Cerebellar cortex (tissue), 1 donor: ENCODE measurements around the gene LARGE1.
"Not testable (repeated sequence)": the region's sequence is repeated elsewhere in the genome, so short reads cannot be mapped to it uniquely, and the experiment has no call there.

Experiments used
- DNase-seq: peaks from one replicate; pipeline ENCODE4 v3.0.0-alpha.2; 2015; ENCODE audit warnings: low spot score

LARGE1 gene

DNA sequence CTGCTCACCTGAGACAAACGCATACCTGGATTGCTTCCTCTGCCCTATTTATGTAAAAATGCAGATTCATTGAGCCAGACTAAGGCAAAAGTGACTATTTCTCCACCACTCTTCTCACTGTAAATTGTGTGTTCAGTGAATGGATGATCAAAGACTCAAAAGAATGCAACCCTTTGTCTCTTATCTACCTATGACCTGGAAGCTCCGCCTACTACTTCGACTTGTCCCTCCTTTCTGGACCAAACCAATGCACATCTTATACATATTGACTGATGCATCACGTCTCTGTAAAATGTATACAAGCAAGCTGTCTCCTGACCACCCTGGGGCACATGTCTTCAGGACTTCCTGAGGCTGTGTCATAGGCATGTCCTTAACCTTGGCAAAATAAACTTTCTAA, 444.1 kb downstream of the LARGE1 start:
- DNase-seq: no peak

DNA sequence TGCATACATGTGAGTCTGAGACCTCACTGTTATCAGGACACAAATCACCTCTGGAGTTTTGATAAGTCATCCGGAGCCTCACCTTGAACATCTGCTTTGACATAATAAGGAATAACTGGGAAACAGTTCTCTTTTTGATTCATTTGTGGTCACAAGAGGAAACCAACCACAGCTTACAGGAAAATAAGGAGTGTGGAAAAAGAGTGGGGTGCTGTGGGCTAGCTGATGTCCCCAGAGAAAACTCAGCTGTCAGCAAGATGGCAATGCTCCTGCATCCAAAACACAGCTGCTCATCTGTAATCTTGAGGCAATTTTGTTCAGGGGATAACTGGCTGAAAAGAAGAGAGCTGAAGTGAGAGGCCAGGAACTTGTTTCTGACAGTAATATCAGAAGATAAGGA, 445.7 kb downstream of the LARGE1 start:
- no peak for DNase-seq

DNA sequence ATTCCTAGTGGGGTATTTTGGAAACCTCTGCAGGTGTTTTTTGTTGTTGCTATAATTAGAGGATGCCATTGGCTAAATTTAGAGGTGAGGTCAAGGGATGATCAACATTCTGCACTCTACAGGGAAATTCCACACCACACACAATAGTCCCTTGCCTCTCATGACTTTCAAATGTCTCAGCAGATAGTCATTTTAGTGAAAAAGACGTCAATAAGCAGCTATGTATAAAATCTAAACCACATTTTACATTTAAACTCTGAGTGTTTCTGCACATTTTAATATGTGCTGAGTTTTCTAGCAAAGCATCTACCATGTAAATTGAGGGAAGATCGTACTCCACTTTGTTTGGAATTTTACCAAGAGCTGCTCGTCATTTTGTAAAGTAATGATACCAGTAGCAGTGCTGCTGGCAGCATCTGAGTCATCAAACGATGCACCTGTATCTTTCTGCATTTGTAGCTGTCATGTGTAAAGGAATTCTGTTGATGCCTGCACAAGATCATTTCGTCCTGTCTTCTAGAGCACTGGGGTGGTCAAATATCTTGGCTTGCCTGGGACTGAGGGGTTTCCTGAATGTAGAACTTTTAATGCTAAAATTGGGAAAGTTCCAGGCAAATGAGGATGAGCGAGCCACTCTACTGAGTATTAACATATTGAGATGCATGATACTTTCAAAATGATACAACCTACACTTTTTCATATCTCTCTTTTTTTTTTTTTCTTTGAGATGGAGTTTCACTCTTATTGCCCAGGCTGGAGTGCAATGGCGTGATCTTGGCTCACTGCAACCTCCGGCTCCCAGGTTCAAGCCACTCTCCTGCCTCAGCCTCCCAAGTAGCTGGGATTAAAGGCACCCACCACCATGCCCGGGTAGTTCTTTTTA, 447.6 kb downstream of the LARGE1 start:
- DNase-seq: no peak

DNA sequence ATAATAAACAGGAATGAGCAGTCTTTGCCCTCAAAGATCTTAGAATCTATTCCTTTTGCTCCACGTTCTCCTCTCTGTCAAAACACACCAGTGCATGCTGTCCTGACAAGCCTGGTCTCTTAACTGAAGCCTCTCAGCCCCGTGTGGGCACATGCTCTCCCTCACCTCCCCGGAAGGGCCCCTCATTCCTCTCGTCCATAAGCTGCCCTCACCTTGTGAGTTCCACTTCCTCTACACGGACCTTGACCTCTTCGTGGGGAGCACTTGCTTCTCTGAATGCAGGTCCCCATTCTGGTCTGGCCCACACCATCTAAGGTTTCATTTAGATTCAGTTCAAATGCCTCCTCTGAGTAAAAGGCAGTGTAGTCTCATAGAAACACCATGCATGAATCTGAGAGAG, 449.8 kb downstream of the LARGE1 start:
- DNase-seq: no peak

DNA sequence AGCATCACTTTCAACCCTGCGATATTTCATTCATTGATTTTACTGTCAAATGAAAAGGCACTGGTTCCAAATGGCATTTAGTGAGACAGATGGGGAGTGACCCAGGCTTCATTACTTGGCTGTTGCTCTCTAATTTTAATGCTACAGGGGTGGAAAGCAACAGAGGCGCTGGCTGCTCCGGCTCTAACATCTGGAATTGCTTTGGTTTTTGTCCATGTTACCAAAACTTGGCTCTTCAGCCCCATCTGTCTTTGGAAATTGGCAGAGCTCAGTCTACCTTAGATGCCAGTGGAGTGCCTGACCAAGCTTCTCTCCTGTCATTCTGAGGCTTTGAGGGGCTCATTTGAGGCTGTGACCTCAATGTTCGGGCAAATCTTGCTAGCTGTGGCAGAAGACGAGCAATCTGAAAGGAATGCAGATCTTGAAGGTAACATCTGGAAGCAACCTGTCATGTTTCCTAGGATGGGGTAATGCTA, 452.6 kb downstream of the LARGE1 start:
- DNase-seq: no peak

DNA sequence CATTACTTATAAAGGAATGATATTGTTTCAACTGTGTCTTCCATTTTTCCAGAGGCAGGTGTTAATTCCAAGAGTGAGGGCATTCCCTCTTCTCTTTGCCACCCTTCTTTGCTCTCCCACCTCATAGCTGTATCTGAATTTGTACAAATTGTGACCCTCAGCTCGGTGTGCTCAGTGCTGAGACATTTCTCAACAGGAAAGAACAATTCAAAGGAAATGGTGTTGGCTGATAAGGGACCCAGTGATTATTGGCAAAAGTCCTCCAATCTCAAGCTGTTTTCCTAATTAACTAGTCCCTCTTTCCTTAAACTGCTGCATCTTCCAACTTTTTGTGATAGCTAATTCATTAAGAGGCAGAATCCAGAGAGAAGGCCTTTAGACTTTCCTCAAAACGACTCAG, 453.2 kb downstream of the LARGE1 start:
- DNase-seq: no peak

DNA sequence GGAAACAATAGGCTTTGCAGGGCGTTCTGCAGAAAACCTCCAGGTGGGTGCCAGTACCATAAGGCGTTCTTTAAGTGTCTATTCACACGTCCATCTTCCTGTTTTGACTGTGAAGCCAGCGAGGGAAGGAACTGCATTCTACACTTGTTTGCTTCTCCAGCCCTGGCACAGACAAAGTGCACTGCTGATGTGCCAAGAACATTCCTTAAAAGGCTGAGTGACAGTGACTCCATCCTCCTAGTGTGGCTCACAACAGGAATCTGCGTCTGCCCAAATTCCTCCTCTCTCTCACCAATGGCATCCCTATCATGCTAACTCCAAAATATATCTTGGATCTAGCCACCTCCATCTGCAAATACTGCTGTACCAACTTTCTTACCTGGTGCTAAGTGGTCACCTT, 454.7 kb downstream of the LARGE1 start:
- DNase-seq: peak; percentile 46

DNA sequence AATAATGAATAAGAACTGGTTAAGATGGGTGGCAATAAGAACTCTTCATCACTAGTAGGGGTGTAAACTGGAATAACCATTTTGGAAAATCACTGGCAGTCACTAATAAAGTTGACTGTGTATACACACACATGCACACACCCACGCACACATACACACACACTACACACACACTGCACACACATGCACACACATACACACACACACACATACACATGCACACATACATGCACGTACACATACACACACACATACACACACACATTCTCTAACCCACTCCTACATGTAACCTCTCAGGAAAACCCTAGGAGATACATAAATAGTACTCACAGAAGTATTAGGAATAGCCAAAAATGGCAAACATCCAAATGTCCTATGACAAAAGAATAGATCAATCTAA, 455.6 kb downstream of the LARGE1 start:
- no peak for DNase-seq

DNA sequence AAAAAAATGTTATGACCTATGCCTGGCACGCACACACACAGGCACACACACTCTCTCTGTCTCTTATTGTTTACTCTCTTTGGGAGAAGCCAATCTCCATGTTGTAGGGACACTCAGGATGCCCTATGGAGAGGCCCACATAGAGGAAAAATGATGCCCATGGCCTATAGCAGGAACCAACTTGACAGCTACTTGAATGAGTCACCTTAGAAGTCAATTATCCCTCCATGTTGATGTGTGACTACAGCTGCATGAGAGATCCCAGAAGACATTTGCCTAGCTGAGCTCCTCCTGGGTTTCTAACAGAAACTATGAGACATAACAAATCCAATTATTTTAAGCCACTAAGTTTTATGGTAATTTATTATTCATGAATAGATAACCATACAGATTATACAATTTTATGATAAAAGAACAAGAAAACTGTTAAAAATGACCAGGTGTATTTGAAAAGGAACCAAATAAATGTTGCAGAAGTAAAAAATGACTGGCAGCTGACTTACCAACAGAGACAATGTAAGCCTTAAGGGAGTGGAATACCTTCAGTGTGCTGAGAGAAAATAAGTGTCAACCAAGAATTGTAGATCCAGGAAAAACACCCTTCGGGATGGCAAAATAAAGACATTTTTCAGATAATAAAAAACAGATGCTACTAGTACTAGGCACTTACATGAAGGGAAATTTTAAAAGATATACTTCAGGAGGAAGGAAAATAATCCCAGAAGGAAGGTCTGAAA, 458.4 kb downstream of the LARGE1 start:
- DNase-seq: no peak

DNA sequence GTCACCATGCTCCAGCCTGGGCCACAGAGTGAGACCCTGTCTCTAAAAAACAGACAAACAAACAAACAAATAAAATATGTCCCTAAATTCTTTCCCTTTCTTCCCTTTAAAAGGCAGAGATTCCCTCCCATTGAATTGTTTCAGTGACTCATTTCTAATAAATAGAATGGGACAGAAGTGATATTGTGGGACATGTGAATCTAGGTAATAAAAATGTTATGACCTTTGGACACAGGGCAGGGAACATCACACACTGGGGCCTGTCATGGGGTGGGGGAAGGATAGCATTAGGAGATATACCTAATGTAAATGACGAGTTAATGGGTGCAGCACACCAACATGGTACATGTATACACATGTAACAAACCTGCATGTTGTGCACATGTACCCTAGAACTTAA, 459.0 kb downstream of the LARGE1 start:
- DNase-seq: not testable (repeated sequence)

DNA sequence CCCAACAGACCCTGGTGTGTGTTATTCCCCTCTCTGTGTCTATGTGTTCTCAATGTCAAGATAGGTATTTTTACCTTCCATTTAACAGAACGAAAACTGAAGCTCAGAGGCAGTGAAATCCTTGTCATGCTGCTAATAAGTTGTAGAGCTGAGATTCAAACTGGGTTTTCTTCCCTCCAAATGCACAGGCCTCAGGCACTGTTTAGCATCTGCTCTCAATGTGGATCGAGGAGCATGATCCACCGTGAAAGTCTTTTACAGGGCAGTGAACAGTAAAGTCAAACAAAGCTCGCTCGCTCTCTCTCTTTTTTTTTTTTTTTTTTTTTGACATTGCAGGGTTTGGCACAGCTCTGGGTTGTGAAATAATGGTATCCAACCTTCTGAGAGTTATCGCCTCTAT, 461.1 kb downstream of the LARGE1 start:
- no peak for DNase-seq

DNA sequence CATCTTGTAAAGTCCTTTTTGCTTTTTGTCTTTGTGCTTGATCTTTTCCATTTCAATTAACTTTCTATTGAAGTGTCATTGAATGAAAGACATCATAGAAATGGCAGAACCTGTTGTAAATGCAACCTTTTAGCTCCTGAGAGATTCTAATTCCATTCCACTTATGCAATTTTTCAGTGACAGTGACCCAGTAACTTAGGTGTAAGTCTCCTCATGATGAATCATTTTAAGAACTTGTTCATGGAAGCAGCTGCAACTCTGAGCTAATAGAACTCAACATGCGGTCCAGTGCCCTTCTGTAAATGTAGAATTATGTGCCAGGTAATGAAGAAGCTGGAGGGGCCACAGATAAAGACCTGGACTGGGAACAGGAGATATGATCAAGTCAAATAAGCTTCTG, 463.8 kb downstream of the LARGE1 start:
- DNase-seq: no peak

DNA sequence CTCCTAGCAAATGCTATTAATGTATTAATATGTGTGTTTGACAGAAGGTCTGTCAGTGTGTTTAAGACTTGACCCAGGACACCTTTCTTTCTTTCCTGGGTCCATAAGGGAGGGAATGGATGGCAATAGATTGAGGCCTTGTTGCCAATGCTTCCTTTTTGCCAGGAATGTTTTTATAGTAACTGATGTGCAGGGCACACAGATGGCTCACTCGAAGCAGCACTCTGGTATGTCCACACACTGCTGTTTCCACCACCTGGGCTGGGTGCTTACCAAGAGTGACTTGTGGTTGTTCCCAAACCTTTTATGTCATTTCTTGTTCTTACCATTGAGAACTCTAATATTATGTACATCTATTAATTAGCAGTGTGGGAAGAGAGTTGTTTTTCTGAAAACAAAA, 465.2 kb downstream of the LARGE1 start:
- peak; percentile 91 for DNase-seq

DNA sequence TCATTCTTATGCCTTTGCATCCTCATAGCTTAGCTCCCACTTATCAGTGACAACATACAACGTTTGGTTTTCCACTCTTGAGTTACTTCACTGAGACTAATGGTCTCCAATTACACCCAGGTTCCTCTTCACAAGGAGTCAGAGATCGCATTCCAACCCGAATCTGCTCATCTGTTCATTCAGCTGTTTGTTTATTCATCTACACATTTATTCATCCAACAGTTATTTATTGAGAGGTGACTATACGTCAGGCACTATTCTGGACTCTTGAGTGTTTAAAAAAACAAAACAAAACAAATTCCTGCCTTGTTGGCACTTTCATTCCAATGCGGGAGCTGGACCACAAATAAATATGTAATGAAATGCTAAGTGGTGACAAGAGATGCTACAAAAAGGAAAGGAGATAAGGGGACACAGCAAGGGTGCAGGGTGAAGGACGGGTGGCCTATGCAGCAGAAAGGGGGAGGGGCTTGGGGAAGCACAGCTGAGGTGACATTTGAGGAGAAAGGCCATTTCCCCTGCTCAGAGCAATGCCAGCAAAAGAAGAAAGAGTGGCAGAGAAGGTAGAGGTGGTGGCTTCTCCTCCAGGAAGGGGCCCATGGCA, 468.3 kb downstream of the LARGE1 start:
- DNase-seq: no peak

DNA sequence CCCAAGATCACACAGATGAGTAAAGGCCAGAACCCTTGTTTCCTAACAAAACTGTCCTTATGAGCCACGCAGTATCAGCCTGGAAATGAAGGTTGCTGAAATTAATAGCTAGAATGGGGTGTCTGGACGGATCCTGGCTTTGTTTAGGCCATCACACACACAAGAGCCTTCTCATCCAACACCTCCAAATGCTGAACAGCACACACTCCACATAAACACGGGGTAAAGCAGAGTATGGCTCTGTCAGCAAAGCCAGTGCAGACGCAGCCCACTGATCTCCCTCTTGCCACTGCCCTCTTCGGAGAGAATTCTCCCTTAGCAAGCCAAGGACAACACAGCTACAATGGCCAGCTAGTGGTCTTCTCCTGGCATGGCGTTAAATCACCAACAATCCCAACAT, 469.5 kb downstream of the LARGE1 start:
- no peak for DNase-seq

DNA sequence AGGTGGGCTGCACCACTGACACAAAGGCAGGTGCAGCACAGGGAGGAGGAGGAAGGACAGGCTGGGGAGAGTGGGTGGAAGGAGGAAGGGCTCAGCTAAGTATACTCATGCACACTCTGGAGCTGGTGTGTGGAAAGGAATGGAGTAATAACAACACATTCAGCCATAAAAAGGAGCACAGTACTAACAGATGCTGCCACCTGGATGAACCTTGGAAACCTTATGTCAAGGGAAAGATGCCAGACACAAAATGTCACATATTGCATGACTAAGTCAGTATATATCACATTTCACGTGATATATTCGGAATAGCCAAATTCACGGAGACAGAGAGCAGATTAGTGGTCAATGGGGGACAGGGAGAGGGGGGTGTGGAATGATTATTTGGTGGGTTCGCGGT, 472.5 kb downstream of the LARGE1 start:
- no peak for DNase-seq

DNA sequence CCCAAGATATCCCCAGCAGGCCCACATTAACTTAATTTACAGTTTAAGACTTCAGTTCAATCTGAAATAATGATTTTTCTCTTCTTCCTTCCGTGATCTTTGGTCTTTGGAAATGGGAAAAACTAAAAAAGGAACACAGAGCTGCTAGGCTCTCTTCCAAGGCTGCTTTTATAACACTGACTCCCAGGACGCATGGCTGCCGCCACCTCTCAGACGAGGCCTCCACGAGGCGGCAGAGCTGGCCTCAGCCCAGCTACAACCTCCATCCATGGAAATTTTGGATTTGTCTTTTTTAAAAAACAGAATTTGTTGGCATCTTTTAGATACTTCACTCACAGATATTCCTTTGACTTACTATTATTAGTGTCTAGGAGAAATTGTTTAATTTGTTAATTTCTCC, 476.6 kb downstream of the LARGE1 start:
- DNase-seq: no peak

DNA sequence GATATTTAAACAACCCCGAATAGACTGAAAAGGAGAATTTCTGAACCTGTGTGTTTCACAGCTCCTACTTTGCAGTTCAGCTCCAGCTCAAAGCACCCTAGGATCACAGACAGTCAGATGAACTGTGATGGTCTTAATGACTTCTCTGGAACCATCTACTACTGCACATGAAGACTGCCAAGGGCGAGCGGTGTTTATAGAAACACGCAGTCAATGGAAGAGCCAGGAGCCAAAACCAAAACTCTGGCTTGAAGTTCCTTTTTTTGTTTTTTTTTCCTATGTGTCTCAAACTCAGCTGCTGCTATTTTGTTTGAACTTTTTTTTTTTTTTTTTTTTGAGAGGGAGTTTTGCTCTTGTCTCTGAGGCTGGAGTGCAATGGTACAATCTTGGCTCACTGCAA, 479.5 kb downstream of the LARGE1 start:
- no peak for DNase-seq

DNA sequence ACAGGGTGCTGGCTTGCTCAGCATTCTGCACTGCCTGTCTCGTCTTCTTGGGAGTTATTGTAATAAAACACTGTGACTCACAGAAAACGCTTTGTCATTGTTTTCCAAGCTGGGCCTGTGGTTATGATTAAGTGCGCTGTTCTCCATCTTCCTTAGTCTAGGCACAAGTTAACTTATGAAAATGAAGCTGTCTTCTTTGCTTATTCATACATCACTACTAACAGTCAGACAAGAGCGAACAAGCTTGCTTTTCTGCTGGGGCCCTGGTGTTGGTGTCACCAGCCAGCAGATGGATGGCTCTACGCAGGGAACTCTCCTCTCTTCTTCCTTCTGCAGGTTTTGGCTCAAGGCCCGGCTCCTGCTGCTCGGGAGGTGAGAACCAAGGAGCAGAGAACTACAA, 482.0 kb downstream of the LARGE1 start:
- peak; percentile 91 for DNase-seq

DNA sequence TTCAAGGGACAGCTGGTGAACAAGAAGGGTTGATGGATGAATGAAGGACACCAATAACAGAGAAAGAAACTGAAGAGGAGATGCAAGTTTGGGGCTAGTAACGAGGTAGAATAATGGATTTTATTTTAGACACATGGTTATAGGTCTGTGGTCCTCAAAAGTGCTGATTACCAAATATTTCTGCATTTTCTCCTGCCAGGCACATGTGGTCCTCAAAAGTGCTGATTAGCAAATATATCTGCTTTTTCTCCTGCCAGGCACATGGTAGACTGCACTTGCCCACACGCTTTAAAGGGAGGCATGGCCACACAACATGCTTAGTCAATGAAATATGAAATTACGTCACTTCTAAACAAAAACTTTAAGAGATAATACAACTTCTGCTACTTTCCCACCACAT, 489.0 kb downstream of the LARGE1 start:
- no peak for DNase-seq

DNA sequence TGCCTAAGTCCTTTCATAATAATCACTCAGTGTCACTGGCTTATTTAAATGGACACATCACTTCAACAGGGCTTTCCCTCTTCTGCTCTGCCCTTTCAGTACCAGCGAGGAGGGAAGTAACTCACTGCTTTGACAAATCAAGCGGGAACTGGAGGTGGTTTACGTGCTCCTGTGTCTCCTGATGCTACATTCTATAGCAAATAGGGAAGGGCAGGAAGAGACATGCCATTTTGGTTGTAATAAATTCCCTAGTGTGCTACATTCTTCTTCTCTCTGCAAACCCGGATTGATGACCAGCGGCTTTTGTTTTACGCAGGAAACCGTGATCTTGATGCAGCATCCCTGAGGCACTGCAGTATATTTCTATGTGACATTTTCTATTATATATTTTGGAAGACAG, 491.0 kb downstream of the LARGE1 start:
- no peak for DNase-seq

DNA sequence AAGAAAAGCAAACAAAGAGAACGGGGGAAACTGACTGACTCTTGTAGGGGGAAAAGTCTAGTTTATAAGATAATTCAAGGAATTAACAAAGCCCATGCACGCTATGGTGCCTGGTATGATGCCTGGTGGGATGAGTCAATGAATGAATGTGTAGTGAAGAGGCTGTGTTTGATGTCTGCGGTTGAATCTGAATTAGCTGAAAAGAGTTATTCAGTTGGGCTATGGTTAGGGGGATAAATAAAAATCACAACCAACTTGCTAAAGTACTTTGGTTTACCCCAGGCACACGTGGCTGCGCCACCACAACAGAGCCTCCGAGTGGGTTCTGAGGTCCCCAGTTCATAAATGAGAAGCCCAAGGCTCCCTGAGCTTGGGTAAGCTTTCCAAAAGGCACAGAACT, 492.8 kb downstream of the LARGE1 start:
- no peak for DNase-seq

DNA sequence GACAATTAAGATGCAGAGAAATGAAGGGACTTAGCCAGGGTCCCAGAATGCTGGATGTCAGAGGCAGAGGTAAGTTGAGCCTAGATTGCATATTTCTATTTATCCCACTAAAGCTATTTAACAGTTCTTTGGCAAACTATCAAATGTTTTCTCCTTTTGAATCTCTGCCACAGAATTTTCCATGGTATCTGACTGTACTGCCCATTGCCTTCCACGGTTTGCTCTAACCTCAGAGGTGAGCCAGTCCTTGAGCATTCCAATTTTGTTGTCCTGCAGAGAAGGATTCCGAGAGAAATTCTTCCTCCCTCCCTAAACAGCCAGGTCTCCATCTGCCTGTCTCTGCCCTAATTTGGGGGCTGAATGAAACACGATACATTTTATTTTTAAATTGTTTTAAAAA, 493.8 kb downstream of the LARGE1 start:
- DNase-seq: peak; percentile 44
